Measurements from ENCODE around the gene ROBO1. TPM values are rescaled to one million over a fixed set of nuclear protein-coding genes. Genes with fewer than 3 reads are reported as not detected.
"Not testable (repeated sequence)": the region's sequence is repeated elsewhere in the genome, so short reads cannot be mapped to it uniquely, and the experiment has no call there.

Gene ROBO1
- total RNA-seq, 1 experiment from 2014 or later = 67.6 TPM

DNA sequence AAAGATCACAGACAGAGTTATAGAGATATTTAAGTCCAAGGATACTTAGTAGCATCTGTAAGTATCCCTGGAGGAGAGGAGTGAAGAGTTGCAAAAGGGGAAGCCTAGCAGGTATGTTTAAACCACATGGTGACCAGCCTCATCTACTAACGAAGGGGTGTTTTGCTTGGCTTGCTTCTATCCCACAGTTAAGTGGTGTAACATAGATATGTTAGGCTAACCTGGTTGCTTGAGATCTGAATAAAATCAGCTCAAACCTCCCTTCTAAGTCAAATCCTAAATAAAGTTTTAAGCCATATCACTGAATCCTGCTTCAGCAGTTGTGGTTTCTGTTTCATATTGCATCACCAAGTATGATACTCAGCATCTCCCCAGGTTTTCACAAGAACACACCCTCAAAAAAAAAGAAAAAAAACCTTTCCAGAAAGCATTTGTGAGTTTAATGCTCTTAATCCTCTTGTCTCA lies 880.2 kb downstream of the ROBO1 start:
- intact Hi-C loops (cut with micrococcal nuclease; ENCODE audit: unreplicated experiment) = no loop called here
- CTCF ChIA-PET = no interaction called here
- H3K36me3 ChIP-seq (ENCODE audit: insufficient read depth, low read length, poor library complexity, severe bottlenecking) = no peaks in the 10 kb centered on the region
- DNase-seq (ENCODE audit: low spot score) = no peak
- no TSS peak for BruUV-seq (replicated peaks)
- H3K27ac ChIP-seq (ENCODE audit: low read depth, low read length, poor library complexity, severe bottlenecking) = peak overlapping the region; percentile 57
- peaks cover 34% of the 10 kb centered on the region for H3K4me1 ChIP-seq (ENCODE audit: insufficient read depth, low read length, poor library complexity, severe bottlenecking)
- no peaks in the 10 kb centered on the region for H3K9me3 ChIP-seq (ENCODE audit: low read depth, low read length, poor library complexity, severe bottlenecking)
- no peak for TF ChIP-seq EZH2 (IDR thresholded peaks at IDR 0.05; ENCODE audit: borderline replicate concordance, low read depth, low read length, poor library complexity, severe bottlenecking)
- TF ChIP-seq, protein P1, sequence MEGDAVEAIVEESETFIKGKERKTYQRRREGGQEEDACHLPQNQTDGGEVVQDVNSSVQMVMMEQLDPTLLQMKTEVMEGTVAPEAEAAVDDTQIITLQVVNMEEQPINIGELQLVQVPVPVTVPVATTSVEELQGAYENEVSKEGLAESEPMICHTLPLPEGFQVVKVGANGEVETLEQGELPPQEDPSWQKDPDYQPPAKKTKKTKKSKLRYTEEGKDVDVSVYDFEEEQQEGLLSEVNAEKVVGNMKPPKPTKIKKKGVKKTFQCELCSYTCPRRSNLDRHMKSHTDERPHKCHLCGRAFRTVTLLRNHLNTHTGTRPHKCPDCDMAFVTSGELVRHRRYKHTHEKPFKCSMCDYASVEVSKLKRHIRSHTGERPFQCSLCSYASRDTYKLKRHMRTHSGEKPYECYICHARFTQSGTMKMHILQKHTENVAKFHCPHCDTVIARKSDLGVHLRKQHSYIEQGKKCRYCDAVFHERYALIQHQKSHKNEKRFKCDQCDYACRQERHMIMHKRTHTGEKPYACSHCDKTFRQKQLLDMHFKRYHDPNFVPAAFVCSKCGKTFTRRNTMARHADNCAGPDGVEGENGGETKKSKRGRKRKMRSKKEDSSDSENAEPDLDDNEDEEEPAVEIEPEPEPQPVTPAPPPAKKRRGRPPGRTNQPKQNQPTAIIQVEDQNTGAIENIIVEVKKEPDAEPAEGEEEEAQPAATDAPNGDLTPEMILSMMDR (conservative IDR thresholded peaks at IDR 0.05; ENCODE audit: low read depth, low read length) = no peak
- H3K27me3 ChIP-seq (replicated peaks; ENCODE audit: insufficient read depth, low read depth, low read length, poor library complexity) = no peaks in the 10 kb centered on the region
- H3K4me3 ChIP-seq (ENCODE audit: low read depth, low read length, poor library complexity, severe bottlenecking) = peak overlapping the region; percentile 15
- POLR2A ChIA-PET (ENCODE audit: low non-redundant PET) = no interaction called here

DNA sequence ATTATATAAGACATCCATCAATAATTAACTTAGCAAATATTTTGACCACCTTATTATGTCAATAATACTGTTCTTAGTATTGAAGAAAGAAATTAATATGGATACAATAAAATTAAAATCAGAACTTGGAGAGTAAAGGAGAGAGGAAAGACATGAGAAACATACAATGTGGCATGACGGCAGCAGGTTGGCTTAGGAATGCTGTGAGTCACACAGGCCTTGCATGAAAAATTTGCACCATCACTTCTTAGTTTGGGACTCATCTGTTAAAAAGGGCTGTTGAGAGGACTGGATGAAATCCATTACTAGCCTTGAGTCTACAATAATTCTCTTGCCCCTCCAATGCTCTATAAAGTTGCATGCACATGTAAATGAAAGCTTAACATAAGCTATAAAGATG lies 880.8 kb downstream of the ROBO1 start:
- no peak for DNase-seq (ENCODE audit: low spot score)
- intact Hi-C loops (cut with micrococcal nuclease; ENCODE audit: unreplicated experiment) = no loop called here
- Histone ChIP-seq H3K27ac (ENCODE audit: low read depth, low read length, poor library complexity, severe bottlenecking) (peak overlapping the region; percentile 57), H3K4me1 (ENCODE audit: insufficient read depth, low read length, poor library complexity, severe bottlenecking) (peaks cover 34% of the 10 kb centered on the region), H3K36me3 (ENCODE audit: insufficient read depth, low read length, poor library complexity, severe bottlenecking) (no peaks in the 10 kb centered on the region), H3K9me3 (ENCODE audit: low read depth, low read length, poor library complexity, severe bottlenecking) (no peaks in the 10 kb centered on the region), H3K27me3 (replicated peaks; ENCODE audit: insufficient read depth, low read depth, low read length, poor library complexity) (no peaks in the 10 kb centered on the region), H3K4me3 (ENCODE audit: low read depth, low read length, poor library complexity, severe bottlenecking) (no peak overlapping the region)
- POLR2A ChIA-PET (ENCODE audit: low non-redundant PET) = no interaction called here
- no peak for TF ChIP-seq EZH2 (IDR thresholded peaks at IDR 0.05; ENCODE audit: borderline replicate concordance, low read depth, low read length, poor library complexity, severe bottlenecking)
- TF ChIP-seq, protein P1 (conservative IDR thresholded peaks at IDR 0.05; ENCODE audit: low read depth, low read length) = no peak
- CTCF ChIA-PET = no interaction called here
- no TSS peak for BruUV-seq (replicated peaks)

DNA sequence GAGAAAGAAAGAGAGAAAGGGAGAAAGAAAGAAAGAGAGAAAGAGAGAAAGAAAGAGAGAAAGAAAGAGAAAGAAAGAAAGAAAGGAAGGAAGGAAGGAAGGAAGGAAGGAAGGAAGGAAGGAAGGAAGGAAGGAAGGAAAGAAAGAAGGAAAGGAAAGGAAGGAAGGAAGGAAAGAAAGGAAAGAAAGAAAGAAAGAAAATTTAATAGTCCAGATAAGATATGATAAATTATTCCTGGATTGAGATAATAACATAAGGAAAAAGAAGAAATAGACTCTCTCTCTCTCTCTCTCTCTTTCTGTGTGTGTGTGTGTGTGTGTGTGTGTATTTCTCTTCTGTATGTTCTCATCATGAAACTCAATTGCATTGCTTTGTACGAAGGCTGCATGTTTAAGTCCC lies 883.2 kb downstream of the ROBO1 start:
- H3K4me3 ChIP-seq (ENCODE audit: low read depth, low read length, poor library complexity, severe bottlenecking); H3K9me3 ChIP-seq (ENCODE audit: low read depth, low read length, poor library complexity, severe bottlenecking); intact Hi-C loops (cut with micrococcal nuclease; ENCODE audit: unreplicated experiment); DNase-seq (ENCODE audit: low spot score); CTCF ChIA-PET; H3K36me3 ChIP-seq (ENCODE audit: insufficient read depth, low read length, poor library complexity, severe bottlenecking); BruUV-seq (replicated peaks); H3K27me3 ChIP-seq (replicated peaks; ENCODE audit: insufficient read depth, low read depth, low read length, poor library complexity): not testable (repeated sequence)
- Histone ChIP-seq H3K27ac (ENCODE audit: low read depth, low read length, poor library complexity, severe bottlenecking) (peak overlapping the region; percentile 21), H3K4me1 (ENCODE audit: insufficient read depth, low read length, poor library complexity, severe bottlenecking) (peaks cover 50% of the 10 kb centered on the region)
- POLR2A ChIA-PET (ENCODE audit: low non-redundant PET) = interaction anchor here (0.7 kb wide), 1 partner anchor 23 kb away, joined by 8 read pairs; no protein-coding TSS in a partner anchor

DNA sequence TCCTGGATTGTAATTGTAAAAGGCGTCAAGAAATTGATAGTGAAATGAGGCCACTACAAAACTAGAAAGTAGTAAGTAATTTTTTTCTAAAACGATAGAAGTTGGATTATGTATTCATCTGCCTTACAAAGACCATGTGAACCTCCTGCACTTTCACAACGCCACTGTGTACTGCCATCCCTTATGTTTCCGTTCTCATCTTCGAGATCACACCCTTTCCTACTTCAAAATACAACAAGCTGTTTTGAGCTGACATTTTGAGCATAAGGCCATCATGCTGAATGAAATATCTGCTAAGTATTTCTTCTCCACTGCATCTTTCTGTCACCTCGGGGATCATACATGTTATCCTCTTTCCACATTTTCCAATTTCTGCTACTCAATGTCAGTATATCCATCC lies 885.5 kb downstream of the ROBO1 start:
- Histone ChIP-seq H3K27ac (ENCODE audit: low read depth, low read length, poor library complexity, severe bottlenecking) (no peak overlapping the region), H3K9me3 (ENCODE audit: low read depth, low read length, poor library complexity, severe bottlenecking) (no peaks in the 10 kb centered on the region), H3K36me3 (ENCODE audit: insufficient read depth, low read length, poor library complexity, severe bottlenecking) (no peaks in the 10 kb centered on the region), H3K4me3 (ENCODE audit: low read depth, low read length, poor library complexity, severe bottlenecking) (no peak overlapping the region), H3K27me3 (replicated peaks; ENCODE audit: insufficient read depth, low read depth, low read length, poor library complexity) (no peaks in the 10 kb centered on the region), H3K4me1 (ENCODE audit: insufficient read depth, low read length, poor library complexity, severe bottlenecking) (peaks cover 39% of the 10 kb centered on the region)
- no peak for DNase-seq (ENCODE audit: low spot score)
- TF ChIP-seq, protein P1 (conservative IDR thresholded peaks at IDR 0.05; ENCODE audit: low read depth, low read length) = no peak
- TF ChIP-seq EZH2 (IDR thresholded peaks at IDR 0.05; ENCODE audit: borderline replicate concordance, low read depth, low read length, poor library complexity, severe bottlenecking) = no peak
- intact Hi-C loops (cut with micrococcal nuclease; ENCODE audit: unreplicated experiment) = no loop called here
- ChIA-PET CTCF (no interaction called here), POLR2A (ENCODE audit: low non-redundant PET) (no interaction called here)
- no TSS peak for BruUV-seq (replicated peaks)

Measured in A673 (cell line).